ENCODE data around the gene ADTRP. TPM values are rescaled to one million over a fixed set of nuclear protein-coding genes. Genes with fewer than 3 reads are reported as not detected.

Gene ADTRP
- total RNA-seq, 2 experiments from 2014 or later: not detected

DNA sequence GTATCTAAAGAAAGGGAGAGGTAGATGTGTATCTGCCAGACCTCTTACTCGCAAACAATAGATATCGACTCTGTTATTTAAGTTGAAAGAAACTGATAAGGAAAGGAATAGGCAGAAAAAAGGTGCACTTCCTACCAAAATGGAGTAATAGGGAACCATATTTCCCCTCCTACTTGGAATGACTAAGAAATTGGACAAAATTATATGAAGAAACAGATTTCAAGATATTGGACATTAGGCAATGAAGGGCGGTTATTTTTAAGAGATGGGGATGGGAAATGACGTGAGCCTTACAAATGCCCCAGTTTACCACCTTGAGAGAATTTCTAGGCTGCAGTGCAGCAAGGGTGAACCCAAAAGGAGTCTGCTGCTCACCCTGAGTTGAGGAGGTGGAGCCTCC is 108.9 kb downstream of the ADTRP start:
- TF ChIP-seq EZH2phosphoT487 (IDR thresholded peaks at IDR 0.05; ENCODE audit: borderline replicate concordance, low read depth, low read length): no peak
- TF ChIP-seq, protein P1, sequence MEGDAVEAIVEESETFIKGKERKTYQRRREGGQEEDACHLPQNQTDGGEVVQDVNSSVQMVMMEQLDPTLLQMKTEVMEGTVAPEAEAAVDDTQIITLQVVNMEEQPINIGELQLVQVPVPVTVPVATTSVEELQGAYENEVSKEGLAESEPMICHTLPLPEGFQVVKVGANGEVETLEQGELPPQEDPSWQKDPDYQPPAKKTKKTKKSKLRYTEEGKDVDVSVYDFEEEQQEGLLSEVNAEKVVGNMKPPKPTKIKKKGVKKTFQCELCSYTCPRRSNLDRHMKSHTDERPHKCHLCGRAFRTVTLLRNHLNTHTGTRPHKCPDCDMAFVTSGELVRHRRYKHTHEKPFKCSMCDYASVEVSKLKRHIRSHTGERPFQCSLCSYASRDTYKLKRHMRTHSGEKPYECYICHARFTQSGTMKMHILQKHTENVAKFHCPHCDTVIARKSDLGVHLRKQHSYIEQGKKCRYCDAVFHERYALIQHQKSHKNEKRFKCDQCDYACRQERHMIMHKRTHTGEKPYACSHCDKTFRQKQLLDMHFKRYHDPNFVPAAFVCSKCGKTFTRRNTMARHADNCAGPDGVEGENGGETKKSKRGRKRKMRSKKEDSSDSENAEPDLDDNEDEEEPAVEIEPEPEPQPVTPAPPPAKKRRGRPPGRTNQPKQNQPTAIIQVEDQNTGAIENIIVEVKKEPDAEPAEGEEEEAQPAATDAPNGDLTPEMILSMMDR (conservative IDR thresholded peaks at IDR 0.05; ENCODE audit: low read length): no peak
- H3K4me2 ChIP-seq (ENCODE audit: low read length): no peak overlapping the region
- no TSS peak for BruUV-seq (replicated peaks)
- H3K36me3 ChIP-seq (ENCODE audit: insufficient read depth, low read length): no peaks in the 10 kb centered on the region
- POLR2A ChIA-PET: no interaction called here
- H3K9me2 ChIP-seq (ENCODE audit: insufficient read depth, low read length): no peaks in the 10 kb centered on the region
- no peaks in the 10 kb centered on the region for H3K9me3 ChIP-seq (ENCODE audit: low read length)
- CTCF ChIA-PET (ENCODE audit: unreplicated experiment): no interaction called here
- intact Hi-C loops (cut with micrococcal nuclease; ENCODE audit: unreplicated experiment): loop anchor here (5.0 kb wide), 1 partner anchor 1412 kb away; no protein-coding TSS in a partner anchor
- no peak overlapping the region for H3K27ac ChIP-seq (ENCODE audit: low read depth, low read length, poor library complexity, severe bottlenecking)
- no peaks in the 10 kb centered on the region for H3K79me2 ChIP-seq (ENCODE audit: insufficient read depth, low read depth, low read length)
- no peak overlapping the region for H3K4me3 ChIP-seq (ENCODE audit: low read depth, low read length, poor library complexity, severe bottlenecking)
- DNase-seq (ENCODE audit: low spot score): no peak
- H4K20me1 ChIP-seq (ENCODE audit: insufficient read depth, low read length): no peaks in the 10 kb centered on the region
- no peak overlapping the region for H2AFZ ChIP-seq (ENCODE audit: low read length)
- no peaks in the 10 kb centered on the region for H3K4me1 ChIP-seq (ENCODE audit: insufficient read depth, low read length, poor library complexity, severe bottlenecking)

- Histone ChIP-seq H3K4me2 (ENCODE audit: low read length) (no peak overlapping the region), H3K79me2 (ENCODE audit: insufficient read depth, low read depth, low read length) (no peaks in the 10 kb centered on the region), H3K36me3 (ENCODE audit: insufficient read depth, low read length) (no peaks in the 10 kb centered on the region), H3K9me2 (ENCODE audit: insufficient read depth, low read length) (no peaks in the 10 kb centered on the region), H3K9me3 (ENCODE audit: low read length) (no peaks in the 10 kb centered on the region), H3K4me3 (ENCODE audit: low read depth, low read length, poor library complexity, severe bottlenecking) (no peak overlapping the region), H3K27ac (ENCODE audit: low read depth, low read length, poor library complexity, severe bottlenecking) (no peak overlapping the region), H2AFZ (ENCODE audit: low read length) (no peak overlapping the region), H4K20me1 (ENCODE audit: insufficient read depth, low read length) (no peaks in the 10 kb centered on the region), H3K4me1 (ENCODE audit: insufficient read depth, low read length, poor library complexity, severe bottlenecking) (no peaks in the 10 kb centered on the region)
- intact Hi-C loops (cut with micrococcal nuclease; ENCODE audit: unreplicated experiment): no loop called here
- DNase-seq (ENCODE audit: low spot score): no peak
- CTCF ChIA-PET (ENCODE audit: unreplicated experiment): no interaction called here
- POLR2A ChIA-PET: no interaction called here
- BruUV-seq (replicated peaks): no TSS peak
- TF ChIP-seq EZH2phosphoT487 (IDR thresholded peaks at IDR 0.05; ENCODE audit: borderline replicate concordance, low read depth, low read length): no peak
- TF ChIP-seq, protein P1 (conservative IDR thresholded peaks at IDR 0.05; ENCODE audit: low read length): no peak
Measured at GRCh38 chr6:11668455-11668854, 110.1 kb downstream of the ADTRP start.

- Histone ChIP-seq H3K27ac (ENCODE audit: low read depth, low read length, poor library complexity, severe bottlenecking) (no peak overlapping the region), H3K79me2 (ENCODE audit: insufficient read depth, low read depth, low read length) (no peaks in the 10 kb centered on the region), H3K4me1 (ENCODE audit: insufficient read depth, low read length, poor library complexity, severe bottlenecking) (no peaks in the 10 kb centered on the region), H3K36me3 (ENCODE audit: insufficient read depth, low read length) (no peaks in the 10 kb centered on the region), H4K20me1 (ENCODE audit: insufficient read depth, low read length) (no peaks in the 10 kb centered on the region), H2AFZ (ENCODE audit: low read length) (no peak overlapping the region), H3K9me3 (ENCODE audit: low read length) (no peaks in the 10 kb centered on the region), H3K4me2 (ENCODE audit: low read length) (no peak overlapping the region), H3K9me2 (ENCODE audit: insufficient read depth, low read length) (no peaks in the 10 kb centered on the region), H3K4me3 (ENCODE audit: low read depth, low read length, poor library complexity, severe bottlenecking) (no peak overlapping the region)
- intact Hi-C loops (cut with micrococcal nuclease; ENCODE audit: unreplicated experiment): no loop called here
- POLR2A ChIA-PET: no interaction called here
- CTCF ChIA-PET (ENCODE audit: unreplicated experiment): no interaction called here
- TF ChIP-seq, protein P1 (conservative IDR thresholded peaks at IDR 0.05; ENCODE audit: low read length): no peak
- TF ChIP-seq EZH2phosphoT487 (IDR thresholded peaks at IDR 0.05; ENCODE audit: borderline replicate concordance, low read depth, low read length): no peak
- no peak for DNase-seq (ENCODE audit: low spot score)
- BruUV-seq (replicated peaks): no TSS peak
Measured at GRCh38 chr6:11667876-11668275, 110.7 kb downstream of the ADTRP start.

Data from OCI-LY7 (cell line).